Mesendoderm (in vitro differentiated cells): ENCODE results near the gene LAMA2.

ENCODE experiments used
- DNase-seq: peaks from one replicate; pipeline ENCODE4 v3.0.0; 2013
- H2AK5ac ChIP-seq: 2 replicates; pipeline ENCODE4 v1.6.1; 2013; ENCODE audit warnings: low read length, inconsistent platforms
- H2BK120ac ChIP-seq: 2 replicates; pipeline ENCODE4 v1.6.1; 2013; ENCODE audit warnings: low read depth, mild to moderate bottlenecking, low read length, moderate library complexity, mixed read lengths
- H2BK15ac ChIP-seq: replicated peaks from 2 replicates; pipeline ENCODE4 v1.6.1; 2013; ENCODE audit warnings: low read depth, mild to moderate bottlenecking, moderate library complexity
- H2BK5ac ChIP-seq: 2 replicates; pipeline ENCODE4 v1.6.1; 2013; ENCODE audit warnings: low read length, inconsistent platforms
- H3K18ac ChIP-seq: 2 replicates; pipeline ENCODE4 v1.6.1; 2013; ENCODE audit warnings: mild to moderate bottlenecking, low read length, mixed read lengths
- H3K23ac ChIP-seq: one replicate; pipeline ENCODE4 v1.6.1; 2013; ENCODE audit warnings: low read length
- H3K27ac ChIP-seq: 2 replicates; pipeline ENCODE4 v1.5.1; 2013; ENCODE audit warnings: low read depth, mild to moderate bottlenecking, inconsistent platforms, low read length, moderate library complexity
- H3K27me3 ChIP-seq: 2 replicates; pipeline ENCODE4 v1.6.1; 2013; ENCODE audit warnings: low read length, control low read depth, mild to moderate bottlenecking, inconsistent platforms; ENCODE audit not compliant: insufficient read depth, poor library complexity
- H3K36me3 ChIP-seq: 2 replicates; pipeline ENCODE4 v1.6.1; 2013; ENCODE audit warnings: low read length, inconsistent platforms; ENCODE audit not compliant: control insufficient read depth, insufficient read depth
- H3K4ac ChIP-seq: one replicate; pipeline ENCODE4 v1.6.1; 2013; ENCODE audit warnings: low read depth, mild to moderate bottlenecking, low read length, moderate library complexity
- H3K4me1 ChIP-seq: 2 replicates; pipeline ENCODE4 v1.6.1; 2013; ENCODE audit warnings: low read depth, low read length, inconsistent platforms; ENCODE audit not compliant: control insufficient read depth
- H3K4me2 ChIP-seq: 2 replicates; pipeline ENCODE4 v1.6.1; 2013; ENCODE audit warnings: low read length
- H3K4me3 ChIP-seq: 2 replicates; pipeline ENCODE4 v1.5.1; 2013; ENCODE audit warnings: mild to moderate bottlenecking, low read length
- H3K56ac ChIP-seq: one replicate; pipeline ENCODE4 v1.6.1; 2013; ENCODE audit warnings: low read length
- H3K79me1 ChIP-seq: 2 replicates; pipeline ENCODE4 v1.6.1; 2013; ENCODE audit warnings: low read length, inconsistent platforms
- H3K79me2 ChIP-seq: 2 replicates; pipeline ENCODE4 v1.6.1; 2013; ENCODE audit warnings: mild to moderate bottlenecking, low read length; ENCODE audit not compliant: control insufficient read depth, insufficient read depth
- H3K9ac ChIP-seq: 2 replicates; pipeline ENCODE4 v1.6.1; 2013; ENCODE audit warnings: low read length, inconsistent platforms
- H4K5ac ChIP-seq: one replicate; pipeline ENCODE4 v1.6.1; 2013; ENCODE audit warnings: low read length
- H4K8ac ChIP-seq: one replicate; pipeline ENCODE4 v1.6.1; 2013; ENCODE audit warnings: low read depth, mild to moderate bottlenecking, control low read depth, low read length, moderate library complexity
- WGBS: extraction: QIAGEN DNeasy Blood & Tissue Kit; methylation state at CpG from one replicate; pipeline ENCODE4 v1.1.7; 2013; ENCODE audit warnings: low lambda C conversion rate, missing lambda C conversion rate; ENCODE audit not compliant: insufficient coverage; ENCODE audit errors: extremely low coverage; 5-methylcytosine and 5-hydroxymethylcytosine counted together

The LAMA2 gene

GRCh38 chr6:129510950-129511349 lies 628.0 kb downstream of the LAMA2 start:
- H2AK5ac ChIP-seq, result no peak overlapping the region
- no peak overlapping the region for H3K4ac ChIP-seq
- no peaks in the 10 kb centered on the region for H3K27me3 ChIP-seq
- H3K4me1 ChIP-seq, result no peaks in the 10 kb centered on the region
- no peak overlapping the region for H2BK15ac ChIP-seq
- H2BK5ac ChIP-seq, result no peak overlapping the region
- no peak overlapping the region for H3K27ac ChIP-seq
- DNase-seq, result no peak
- WGBS, result no CpG with 5 or more reads among the region's 2 CpGs
- no peak overlapping the region for H2BK120ac ChIP-seq
- H3K56ac ChIP-seq, result no peak overlapping the region
- no peak overlapping the region for H3K23ac ChIP-seq
- H3K79me1 ChIP-seq, result no peaks in the 10 kb centered on the region
- H3K4me2 ChIP-seq, result no peak overlapping the region
- no peaks in the 10 kb centered on the region for H3K79me2 ChIP-seq
- no peaks in the 10 kb centered on the region for H3K36me3 ChIP-seq
- H4K5ac ChIP-seq, result no peak overlapping the region
- no peak overlapping the region for H4K8ac ChIP-seq
- no peak overlapping the region for H3K4me3 ChIP-seq
- H3K9ac ChIP-seq, result no peak overlapping the region
- H3K18ac ChIP-seq, result no peak overlapping the region

DNA sequence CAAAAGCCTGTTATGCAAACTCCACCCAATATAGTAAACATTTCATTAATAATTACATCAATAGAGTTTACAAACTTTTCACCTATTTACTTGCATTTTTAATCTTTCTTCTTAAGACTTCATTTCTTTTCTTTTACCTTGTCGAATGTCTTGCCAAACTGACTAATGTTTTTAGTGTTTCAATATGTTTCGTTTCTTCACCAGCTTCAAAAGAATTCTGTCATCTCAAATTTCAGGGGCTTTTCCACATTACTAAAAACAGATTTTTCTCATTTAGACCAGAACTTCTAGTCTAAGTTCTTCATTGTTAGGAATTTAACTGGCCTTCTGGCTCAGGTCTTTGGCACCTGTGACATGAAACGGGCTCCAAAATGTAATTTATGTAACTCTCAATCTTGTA lies 630.5 kb downstream of the LAMA2 start:
- no peak overlapping the region for H3K4me2 ChIP-seq
- H4K5ac ChIP-seq, result no peak overlapping the region
- no peak overlapping the region for H3K27ac ChIP-seq
- H4K8ac ChIP-seq, result no peak overlapping the region
- WGBS, result no CpG with 5 or more reads among the region's 3 CpGs
- H2BK5ac ChIP-seq, result no peak overlapping the region
- H3K4ac ChIP-seq, result no peak overlapping the region
- no peak overlapping the region for H3K9ac ChIP-seq
- no peaks in the 10 kb centered on the region for H3K4me1 ChIP-seq
- no peak overlapping the region for H3K23ac ChIP-seq
- H2BK15ac ChIP-seq, result no peak overlapping the region
- H3K79me1 ChIP-seq, result no peaks in the 10 kb centered on the region
- DNase-seq, result no peak
- no peak overlapping the region for H3K4me3 ChIP-seq
- H2AK5ac ChIP-seq, result no peak overlapping the region
- H3K27me3 ChIP-seq, result no peaks in the 10 kb centered on the region
- no peak overlapping the region for H2BK120ac ChIP-seq
- no peaks in the 10 kb centered on the region for H3K79me2 ChIP-seq
- no peak overlapping the region for H3K56ac ChIP-seq
- H3K18ac ChIP-seq, result no peak overlapping the region
- H3K36me3 ChIP-seq, result no peaks in the 10 kb centered on the region

DNA sequence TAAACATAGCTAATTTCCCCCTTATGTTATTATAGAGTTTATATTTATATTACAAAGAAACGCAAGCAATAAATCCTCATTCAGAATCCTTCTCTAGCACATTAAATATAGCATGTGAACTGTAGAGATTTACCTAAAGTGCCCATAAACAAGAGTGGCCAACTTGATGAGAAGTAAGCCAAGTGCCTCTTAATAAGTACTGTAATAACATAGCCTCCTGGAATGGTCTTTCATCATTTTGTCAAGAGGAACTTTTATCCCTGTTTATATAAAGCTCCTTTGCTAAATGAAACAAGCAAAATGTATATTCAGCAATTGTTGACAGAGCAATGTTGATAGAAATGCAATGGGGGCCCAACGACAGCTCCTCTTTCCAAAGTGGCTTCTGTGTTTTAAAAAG lies 632.1 kb downstream of the LAMA2 start:
- Histone ChIP-seq H3K79me1 (no peaks in the 10 kb centered on the region), H2BK5ac (no peak overlapping the region), H3K18ac (no peak overlapping the region), H2BK120ac (no peak overlapping the region), H3K23ac (no peak overlapping the region), H3K4me2 (no peak overlapping the region), H3K27ac (no peak overlapping the region), H4K8ac (no peak overlapping the region), H3K27me3 (no peaks in the 10 kb centered on the region), H3K4ac (no peak overlapping the region), H2AK5ac (no peak overlapping the region), H3K4me3 (no peak overlapping the region), H4K5ac (no peak overlapping the region), H3K9ac (no peak overlapping the region), H3K4me1 (no peaks in the 10 kb centered on the region), H3K79me2 (no peaks in the 10 kb centered on the region), H3K36me3 (no peaks in the 10 kb centered on the region), H3K56ac (no peak overlapping the region), H2BK15ac (no peak overlapping the region)
- no CpG with 5 or more reads among the region's 2 CpGs for WGBS
- DNase-seq, result no peak

- Histone ChIP-seq H2BK5ac (no peak overlapping the region), H3K79me1 (no peaks in the 10 kb centered on the region), H4K5ac (no peak overlapping the region), H3K36me3 (no peaks in the 10 kb centered on the region), H3K4me3 (no peak overlapping the region), H3K4me1 (no peaks in the 10 kb centered on the region), H3K27me3 (no peaks in the 10 kb centered on the region), H2BK15ac (no peak overlapping the region), H3K56ac (no peak overlapping the region), H2AK5ac (no peak overlapping the region), H4K8ac (no peak overlapping the region), H3K4me2 (no peak overlapping the region), H3K79me2 (no peaks in the 10 kb centered on the region), H3K18ac (no peak overlapping the region), H3K9ac (no peak overlapping the region), H3K4ac (no peak overlapping the region), H3K23ac (no peak overlapping the region), H3K27ac (no peak overlapping the region), H2BK120ac (no peak overlapping the region)
- no peak for DNase-seq
- WGBS, result no CpG with 5 or more reads among the region's 3 CpGs
Observed at GRCh38 chr6:129516005-129516404, 633.1 kb downstream of the LAMA2 start.

- no peak overlapping the region for H2BK15ac ChIP-seq
- H3K36me3 ChIP-seq, result no peaks in the 10 kb centered on the region
- no peak for DNase-seq
- H3K27me3 ChIP-seq, result no peaks in the 10 kb centered on the region
- no peaks in the 10 kb centered on the region for H3K4me1 ChIP-seq
- no peak overlapping the region for H3K9ac ChIP-seq
- no peak overlapping the region for H3K4me3 ChIP-seq
- H3K79me1 ChIP-seq, result no peaks in the 10 kb centered on the region
- no peaks in the 10 kb centered on the region for H3K79me2 ChIP-seq
- no peak overlapping the region for H3K23ac ChIP-seq
- no peak overlapping the region for H3K4me2 ChIP-seq
- no peak overlapping the region for H3K4ac ChIP-seq
- H4K8ac ChIP-seq, result no peak overlapping the region
- no peak overlapping the region for H3K27ac ChIP-seq
- no peak overlapping the region for H2AK5ac ChIP-seq
- no peak overlapping the region for H3K18ac ChIP-seq
- no peak overlapping the region for H2BK5ac ChIP-seq
- no peak overlapping the region for H4K5ac ChIP-seq
- no peak overlapping the region for H3K56ac ChIP-seq
- WGBS, result no CpG with 5 or more reads among the region's 1 CpG
- no peak overlapping the region for H2BK120ac ChIP-seq
Observed at GRCh38 chr6:129516787-129517186, 633.8 kb downstream of the LAMA2 start.

DNA sequence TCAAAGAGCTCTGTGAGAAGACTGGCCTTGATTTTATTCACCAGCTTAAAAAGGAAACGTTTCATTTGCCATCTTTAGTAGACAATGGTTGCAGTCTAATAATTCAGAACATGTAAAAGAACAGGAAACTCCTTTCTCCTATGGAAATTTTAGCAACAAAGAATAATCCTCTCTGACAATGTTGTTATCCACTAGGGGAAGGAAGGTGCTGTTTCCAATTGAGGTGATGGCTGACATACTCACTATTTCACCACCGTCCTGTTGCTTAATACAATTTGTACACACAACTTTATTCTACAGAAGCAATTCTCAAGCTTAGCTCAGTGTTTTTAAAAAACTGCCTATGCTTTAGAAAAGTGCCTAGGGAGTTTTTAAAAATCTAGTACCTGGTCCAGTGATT lies 634.4 kb downstream of the LAMA2 start:
- Histone ChIP-seq H4K5ac (no peak overlapping the region), H3K23ac (no peak overlapping the region), H4K8ac (no peak overlapping the region), H3K27me3 (no peaks in the 10 kb centered on the region), H3K79me1 (no peaks in the 10 kb centered on the region), H3K18ac (no peak overlapping the region), H3K9ac (no peak overlapping the region), H3K36me3 (no peaks in the 10 kb centered on the region), H2AK5ac (no peak overlapping the region), H3K27ac (no peak overlapping the region), H3K56ac (no peak overlapping the region), H2BK120ac (no peak overlapping the region), H3K4me2 (no peak overlapping the region), H3K4me1 (no peaks in the 10 kb centered on the region), H3K79me2 (no peaks in the 10 kb centered on the region), H3K4ac (no peak overlapping the region), H2BK15ac (no peak overlapping the region), H2BK5ac (no peak overlapping the region), H3K4me3 (no peak overlapping the region)
- DNase-seq, result no peak
- no CpG with 5 or more reads among the region's 2 CpGs for WGBS
